Keratinocyte (primary cell): ENCODE measurements around the gene SAMD4A. TPM values are rescaled to one million over a fixed set of nuclear protein-coding genes. Genes with fewer than 3 reads are reported as not detected.

Experiments used
- DNase-seq: peaks from one replicate; pipeline ENCODE4 v3.0.0-alpha.2; 2011; ENCODE audit warnings: low read depth, missing footprints, low spot score
- FAIRE-seq: peaks from 2 replicates; lab custom pipeline; 2011; peaks lifted over from hg19 to GRCh38; lab: Jason Lieb, UNC
- H2AFZ ChIP-seq: 2 replicates; pipeline ENCODE4 v1.6.0; 2012; ENCODE audit warnings: low read length, control low read depth, inconsistent platforms; ENCODE audit not compliant: control insufficient read depth
- H3K27ac ChIP-seq: 2 replicates; pipeline ENCODE4 v1.5.1; 2011; ENCODE audit warnings: low read length; ENCODE audit not compliant: control insufficient read depth, insufficient read depth
- H3K27me3 ChIP-seq: 3 replicates; pipeline ENCODE4 v1.6.0; 2011; ENCODE audit warnings: low read length; ENCODE audit not compliant: control insufficient read depth, insufficient read depth; ENCODE audit errors: extremely low read depth
- H3K36me3 ChIP-seq, 2 experiments: 2 replicates in 1 of 2; 3 replicates in 1 of 2; pipeline ENCODE4 v1.5.1; 2011; ENCODE audit warnings: low read length in 2 of 2, mild to moderate bottlenecking in 1 of 2; ENCODE audit not compliant: control insufficient read depth in 2 of 2, insufficient read depth in 2 of 2; ENCODE audit errors: extremely low read depth in 1 of 2
- H3K4me1 ChIP-seq: 3 replicates; pipeline ENCODE4 v1.5.1; 2011; ENCODE audit warnings: low read length; ENCODE audit not compliant: control insufficient read depth, insufficient read depth; ENCODE audit errors: extremely low read depth
- H3K4me2 ChIP-seq: 3 replicates; pipeline ENCODE4 v1.6.0; 2011; ENCODE audit warnings: low read depth, low read length; ENCODE audit not compliant: control insufficient read depth, insufficient read depth; ENCODE audit errors: extremely low read depth
- H3K4me3 ChIP-seq, 3 experiments: fragments of 200-600 bp in 1 of 3; sonication (generic) in 1 of 3; 2 replicates in 2 of 3; 3 replicates in 1 of 3; pipeline ENCODE4 v1.5.1; 2011 to 2016; ENCODE audit warnings: low read length in 3 of 3, mild to moderate bottlenecking in 3 of 3, control low read depth in 2 of 3, inconsistent platforms in 1 of 3, low read depth in 1 of 3, mixed read lengths in 1 of 3, mixed run types in 1 of 3, moderate library complexity in 1 of 3; ENCODE audit not compliant: control insufficient read depth in 2 of 3, insufficient read depth in 2 of 3; ENCODE audit errors: extremely low read depth in 1 of 3
- H3K79me2 ChIP-seq: 2 replicates; pipeline ENCODE4 v1.6.0; 2012; ENCODE audit warnings: low read length; ENCODE audit not compliant: control insufficient read depth, insufficient read depth
- H3K9ac ChIP-seq: 3 replicates; pipeline ENCODE4 v1.6.0; 2011; ENCODE audit warnings: low read length; ENCODE audit not compliant: control insufficient read depth, insufficient read depth; ENCODE audit errors: extremely low read depth
- H3K9me1 ChIP-seq: 3 replicates; pipeline ENCODE4 v1.6.0; 2011; ENCODE audit warnings: low read length; ENCODE audit not compliant: control insufficient read depth, insufficient read depth; ENCODE audit errors: extremely low read depth
- H3K9me3 ChIP-seq: 2 replicates; pipeline ENCODE4 v1.5.1; 2012; ENCODE audit warnings: low read depth, low read length; ENCODE audit not compliant: control insufficient read depth
- H4K20me1 ChIP-seq: 3 replicates; pipeline ENCODE4 v1.6.0; 2011; ENCODE audit warnings: low read length; ENCODE audit not compliant: control insufficient read depth, insufficient read depth; ENCODE audit errors: extremely low read depth
- CTCF ChIP-seq, 3 experiments: IDR thresholded peaks in 1 of 3; conservative IDR thresholded peaks in 1 of 3; optimal IDR thresholded peaks in 1 of 3; 2 replicates in 2 of 3; 3 replicates in 1 of 3; pipeline versions ENCODE3 to v1.5.1; 2011; ENCODE audit warnings: low read length in 3 of 3, mild to moderate bottlenecking in 3 of 3, moderate library complexity in 2 of 3, control low read depth in 1 of 3, inconsistent platforms in 1 of 3; ENCODE audit not compliant: insufficient read depth in 2 of 3; ENCODE audit errors: extremely low read depth in 1 of 3
- EZH2 ChIP-seq: IDR thresholded peaks from one replicate; pipeline ENCODE4 v1.6.1; 2012; ENCODE audit warnings: inconsistent platforms, mild to moderate bottlenecking, low read length, moderate library complexity
- dilution Hi-C: fragments of 300-500 bp; cut with MboI; formaldehyde crosslinking; loops from one replicate; pipeline ENCODE4 v1.7.0; 2020; ENCODE audit warnings: low sequenced_read_pairs; ENCODE audit not compliant: extremely low pct_ligation_motif_present
- polyA plus RNA-seq, 5 experiments: library from polyadenylated mRNA; depleted of rRNA in 3 of 5; stranded (reverse) in 3 of 5; stranded (forward) in 1 of 5; unstranded in 1 of 5; fragments of >200 nt; gene quantifications; 1 replicate in 1 of 5; 2 replicates in 3 of 5; 3 replicates in 1 of 5; pipeline versions ENCODE4 v1.2.1 to v1.2.3, GENCODE V29; 2011 to 2012; ENCODE audit warnings: missing spikeins in 2 of 5, low read depth in 1 of 5, low replicate concordance in 1 of 5

Gene SAMD4A
- polyA plus RNA-seq, 1 donor (not counting 4 experiments of a cell fraction or from before 2014, with no cell fraction given) = 16.2 TPM

GRCh38 chr14:54528973-54529372 lies 38.0 kb upstream of the SAMD4A start:
- no peaks in the 10 kb centered on the region for H3K9me1 ChIP-seq
- dilution Hi-C loops = no loop called here
- no peaks in the 10 kb centered on the region for H3K4me1 ChIP-seq
- FAIRE-seq (no peak), DNase-seq (no peak)
- H4K20me1 ChIP-seq = no peaks in the 10 kb centered on the region
- no peak overlapping the region for H3K4me3 ChIP-seq
- no peaks in the 10 kb centered on the region for H3K9me3 ChIP-seq
- no peak overlapping the region for H3K4me2 ChIP-seq
- no peak overlapping the region for H2AFZ ChIP-seq
- no peaks in the 10 kb centered on the region for H3K27me3 ChIP-seq
- no peak overlapping the region for H3K9ac ChIP-seq
- no peaks in the 10 kb centered on the region for H3K79me2 ChIP-seq
- TF ChIP-seq CTCF (optimal IDR thresholded peaks at IDR 0.05 in 1 of 3, IDR thresholded peaks at IDR 0.05 in 1 of 3, conservative IDR thresholded peaks at IDR 0.05 in 1 of 3; ENCODE audit: extremely low read depth in 1 of 3, insufficient read depth in 2 of 3, low read length in 3 of 3) (no peak), EZH2 (no peak)
- peaks cover 0 to 5% of the 10 kb centered on the region in 2 experiments for H3K36me3 ChIP-seq
- no peak overlapping the region for H3K27ac ChIP-seq

- DNase-seq (no peak), FAIRE-seq (no peak)
- dilution Hi-C loops = no loop called here
- H4K20me1 ChIP-seq = no peaks in the 10 kb centered on the region
- no peaks in the 10 kb centered on the region for H3K27me3 ChIP-seq
- no peak overlapping the region for H3K4me2 ChIP-seq
- H3K4me3 ChIP-seq = no peak overlapping the region
- peaks cover 0 to 5% of the 10 kb centered on the region in 2 experiments for H3K36me3 ChIP-seq
- H3K4me1 ChIP-seq = no peaks in the 10 kb centered on the region
- no peaks in the 10 kb centered on the region for H3K9me3 ChIP-seq
- H3K79me2 ChIP-seq = no peaks in the 10 kb centered on the region
- no peaks in the 10 kb centered on the region for H3K9me1 ChIP-seq
- H2AFZ ChIP-seq = no peak overlapping the region
- no peak overlapping the region for H3K27ac ChIP-seq
- no peak overlapping the region for H3K9ac ChIP-seq
- TF ChIP-seq CTCF (optimal IDR thresholded peaks at IDR 0.05 in 1 of 3, IDR thresholded peaks at IDR 0.05 in 1 of 3, conservative IDR thresholded peaks at IDR 0.05 in 1 of 3; ENCODE audit: extremely low read depth in 1 of 3, insufficient read depth in 2 of 3, low read length in 3 of 3) (no peak), EZH2 (no peak)
Observed at GRCh38 chr14:54529811-54530210, 37.1 kb upstream of the SAMD4A start.
